ENCODE results near the gene LAMA5. TPM values are rescaled to one million over a fixed set of nuclear protein-coding genes. Genes with fewer than 3 reads are reported as not detected.

Gene LAMA5
- total and polyA plus RNA-seq, 2 of the 8 experiments (the other 6 are each of a cell fraction or from before 2014, with no cell fraction given): 34.4 to 225 TPM

DNA sequence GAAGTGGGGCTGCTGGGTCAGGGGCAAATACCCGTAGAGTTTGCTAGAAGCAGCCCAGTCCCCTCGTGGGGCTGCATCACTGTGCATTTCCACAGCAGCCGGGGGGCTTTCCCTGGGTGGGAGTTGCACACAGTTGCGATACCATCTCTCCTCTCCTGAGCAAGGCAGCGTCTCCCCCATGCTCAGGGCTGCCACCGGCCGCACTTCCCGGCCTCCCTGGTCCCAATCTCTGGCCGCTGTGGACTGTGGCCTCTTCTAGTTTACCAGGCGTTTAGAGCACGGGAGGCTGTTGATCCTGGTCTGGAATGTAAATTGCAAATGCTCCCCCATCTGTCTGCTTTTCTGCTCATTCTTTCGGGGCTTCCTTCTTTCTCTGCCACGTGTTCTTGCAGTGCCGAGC lies 97.7 kb downstream of the LAMA5 start (continued):
- TF ChIP-seq, protein P1, sequence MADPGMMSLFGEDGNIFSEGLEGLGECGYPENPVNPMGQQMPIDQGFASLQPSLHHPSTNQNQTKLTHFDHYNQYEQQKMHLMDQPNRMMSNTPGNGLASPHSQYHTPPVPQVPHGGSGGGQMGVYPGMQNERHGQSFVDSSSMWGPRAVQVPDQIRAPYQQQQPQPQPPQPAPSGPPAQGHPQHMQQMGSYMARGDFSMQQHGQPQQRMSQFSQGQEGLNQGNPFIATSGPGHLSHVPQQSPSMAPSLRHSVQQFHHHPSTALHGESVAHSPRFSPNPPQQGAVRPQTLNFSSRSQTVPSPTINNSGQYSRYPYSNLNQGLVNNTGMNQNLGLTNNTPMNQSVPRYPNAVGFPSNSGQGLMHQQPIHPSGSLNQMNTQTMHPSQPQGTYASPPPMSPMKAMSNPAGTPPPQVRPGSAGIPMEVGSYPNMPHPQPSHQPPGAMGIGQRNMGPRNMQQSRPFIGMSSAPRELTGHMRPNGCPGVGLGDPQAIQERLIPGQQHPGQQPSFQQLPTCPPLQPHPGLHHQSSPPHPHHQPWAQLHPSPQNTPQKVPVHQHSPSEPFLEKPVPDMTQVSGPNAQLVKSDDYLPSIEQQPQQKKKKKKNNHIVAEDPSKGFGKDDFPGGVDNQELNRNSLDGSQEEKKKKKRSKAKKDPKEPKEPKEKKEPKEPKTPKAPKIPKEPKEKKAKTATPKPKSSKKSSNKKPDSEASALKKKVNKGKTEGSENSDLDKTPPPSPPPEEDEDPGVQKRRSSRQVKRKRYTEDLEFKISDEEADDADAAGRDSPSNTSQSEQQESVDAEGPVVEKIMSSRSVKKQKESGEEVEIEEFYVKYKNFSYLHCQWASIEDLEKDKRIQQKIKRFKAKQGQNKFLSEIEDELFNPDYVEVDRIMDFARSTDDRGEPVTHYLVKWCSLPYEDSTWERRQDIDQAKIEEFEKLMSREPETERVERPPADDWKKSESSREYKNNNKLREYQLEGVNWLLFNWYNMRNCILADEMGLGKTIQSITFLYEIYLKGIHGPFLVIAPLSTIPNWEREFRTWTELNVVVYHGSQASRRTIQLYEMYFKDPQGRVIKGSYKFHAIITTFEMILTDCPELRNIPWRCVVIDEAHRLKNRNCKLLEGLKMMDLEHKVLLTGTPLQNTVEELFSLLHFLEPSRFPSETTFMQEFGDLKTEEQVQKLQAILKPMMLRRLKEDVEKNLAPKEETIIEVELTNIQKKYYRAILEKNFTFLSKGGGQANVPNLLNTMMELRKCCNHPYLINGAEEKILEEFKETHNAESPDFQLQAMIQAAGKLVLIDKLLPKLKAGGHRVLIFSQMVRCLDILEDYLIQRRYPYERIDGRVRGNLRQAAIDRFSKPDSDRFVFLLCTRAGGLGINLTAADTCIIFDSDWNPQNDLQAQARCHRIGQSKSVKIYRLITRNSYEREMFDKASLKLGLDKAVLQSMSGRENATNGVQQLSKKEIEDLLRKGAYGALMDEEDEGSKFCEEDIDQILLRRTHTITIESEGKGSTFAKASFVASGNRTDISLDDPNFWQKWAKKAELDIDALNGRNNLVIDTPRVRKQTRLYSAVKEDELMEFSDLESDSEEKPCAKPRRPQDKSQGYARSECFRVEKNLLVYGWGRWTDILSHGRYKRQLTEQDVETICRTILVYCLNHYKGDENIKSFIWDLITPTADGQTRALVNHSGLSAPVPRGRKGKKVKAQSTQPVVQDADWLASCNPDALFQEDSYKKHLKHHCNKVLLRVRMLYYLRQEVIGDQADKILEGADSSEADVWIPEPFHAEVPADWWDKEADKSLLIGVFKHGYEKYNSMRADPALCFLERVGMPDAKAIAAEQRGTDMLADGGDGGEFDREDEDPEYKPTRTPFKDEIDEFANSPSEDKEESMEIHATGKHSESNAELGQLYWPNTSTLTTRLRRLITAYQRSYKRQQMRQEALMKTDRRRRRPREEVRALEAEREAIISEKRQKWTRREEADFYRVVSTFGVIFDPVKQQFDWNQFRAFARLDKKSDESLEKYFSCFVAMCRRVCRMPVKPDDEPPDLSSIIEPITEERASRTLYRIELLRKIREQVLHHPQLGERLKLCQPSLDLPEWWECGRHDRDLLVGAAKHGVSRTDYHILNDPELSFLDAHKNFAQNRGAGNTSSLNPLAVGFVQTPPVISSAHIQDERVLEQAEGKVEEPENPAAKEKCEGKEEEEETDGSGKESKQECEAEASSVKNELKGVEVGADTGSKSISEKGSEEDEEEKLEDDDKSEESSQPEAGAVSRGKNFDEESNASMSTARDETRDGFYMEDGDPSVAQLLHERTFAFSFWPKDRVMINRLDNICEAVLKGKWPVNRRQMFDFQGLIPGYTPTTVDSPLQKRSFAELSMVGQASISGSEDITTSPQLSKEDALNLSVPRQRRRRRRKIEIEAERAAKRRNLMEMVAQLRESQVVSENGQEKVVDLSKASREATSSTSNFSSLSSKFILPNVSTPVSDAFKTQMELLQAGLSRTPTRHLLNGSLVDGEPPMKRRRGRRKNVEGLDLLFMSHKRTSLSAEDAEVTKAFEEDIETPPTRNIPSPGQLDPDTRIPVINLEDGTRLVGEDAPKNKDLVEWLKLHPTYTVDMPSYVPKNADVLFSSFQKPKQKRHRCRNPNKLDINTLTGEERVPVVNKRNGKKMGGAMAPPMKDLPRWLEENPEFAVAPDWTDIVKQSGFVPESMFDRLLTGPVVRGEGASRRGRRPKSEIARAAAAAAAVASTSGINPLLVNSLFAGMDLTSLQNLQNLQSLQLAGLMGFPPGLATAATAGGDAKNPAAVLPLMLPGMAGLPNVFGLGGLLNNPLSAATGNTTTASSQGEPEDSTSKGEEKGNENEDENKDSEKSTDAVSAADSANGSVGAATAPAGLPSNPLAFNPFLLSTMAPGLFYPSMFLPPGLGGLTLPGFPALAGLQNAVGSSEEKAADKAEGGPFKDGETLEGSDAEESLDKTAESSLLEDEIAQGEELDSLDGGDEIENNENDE (IDR thresholded peaks at IDR 0.05; ENCODE audit: insufficient replicate concordance, low read length): no peak
- TF ChIP-seq RBBP5 (IDR thresholded peaks at IDR 0.05; ENCODE audit: borderline replicate concordance, low read depth, low read length): no peak
- no peak for TF ChIP-seq POLR2AphosphoS5 (IDR thresholded peaks at IDR 0.05; ENCODE audit: low read depth, low read length)
- TF ChIP-seq NANOG (IDR thresholded peaks at IDR 0.05; ENCODE audit: insufficient read depth, low read depth, low read length, poor library complexity, severe bottlenecking): no peak
- TF ChIP-seq TEAD4 (IDR thresholded peaks at IDR 0.05; ENCODE audit: low read depth, low read length): no peak
- TF ChIP-seq SUZ12 (IDR thresholded peaks at IDR 0.05; ENCODE audit: low read length): no peak
- TF ChIP-seq TBP (IDR thresholded peaks at IDR 0.05; ENCODE audit: low read depth, low read length): no peak
- TF ChIP-seq, protein P2, sequence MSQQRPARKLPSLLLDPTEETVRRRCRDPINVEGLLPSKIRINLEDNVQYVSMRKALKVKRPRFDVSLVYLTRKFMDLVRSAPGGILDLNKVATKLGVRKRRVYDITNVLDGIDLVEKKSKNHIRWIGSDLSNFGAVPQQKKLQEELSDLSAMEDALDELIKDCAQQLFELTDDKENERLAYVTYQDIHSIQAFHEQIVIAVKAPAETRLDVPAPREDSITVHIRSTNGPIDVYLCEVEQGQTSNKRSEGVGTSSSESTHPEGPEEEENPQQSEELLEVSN (IDR thresholded peaks at IDR 0.05): no peak
- TF ChIP-seq SRF (IDR thresholded peaks at IDR 0.05; ENCODE audit: low read depth, low read length): no peak
- no peak for TF ChIP-seq GTF2F1 (IDR thresholded peaks at IDR 0.05; ENCODE audit: borderline replicate concordance, low read depth, low read length)
- TF ChIP-seq JUND (IDR thresholded peaks at IDR 0.05; ENCODE audit: low read length): no peak
- no peak for TF ChIP-seq SP1 (IDR thresholded peaks at IDR 0.05; ENCODE audit: low read depth, low read length)

Measured in H1 (cell line).